ENCODE data around the gene HSP90AA1.

- no peak for TF ChIP-seq EP300 (IDR thresholded peaks at IDR 0.05)
- TF ChIP-seq POLR2A (IDR thresholded peaks at IDR 0.05): no peak
- no peak for TF ChIP-seq CTCF (IDR thresholded peaks at IDR 0.05)
Observed at GRCh38 chr14:102085488-102085887, 1.4 kb downstream of the HSP90AA1 start.
